Fibroblast of villous mesenchyme (primary cell): ENCODE measurements around the gene ESPN. TPM values are rescaled to one million over a fixed set of nuclear protein-coding genes. Genes with fewer than 3 reads are reported as not detected.
"Not testable (repeated sequence)": the region's sequence is repeated elsewhere in the genome, so short reads cannot be mapped to it uniquely, and the experiment has no call there.

Experiments used
- DNase-seq: peaks from one replicate; pipeline ENCODE4 v3.0.0-alpha.2; 2010; ENCODE audit warnings: low read depth
- H3K4me3 ChIP-seq: 2 replicates; pipeline ENCODE4 v1.5.1; 2011; ENCODE audit warnings: low read depth, mild to moderate bottlenecking, low read length
- total RNA-seq: library from RNA; depleted of rRNA; stranded (reverse); fragments of >200 nt; gene quantifications from 2 replicates; pipeline ENCODE4 v1.2.3, GENCODE V29; 2012
- TF ChIP-seq, protein P1 (sequence below): IDR thresholded peaks from 2 replicates; pipeline ENCODE4 v1.5.1; 2012; ENCODE audit warnings: low read depth, mild to moderate bottlenecking, low read length; ENCODE audit not compliant: insufficient read depth

Gene ESPN
- total RNA-seq, 1 donor = not detected

GRCh38 chr1:6440198-6441126 lies 15.9 kb downstream of the ESPN start:
- TF ChIP-seq, protein P1, sequence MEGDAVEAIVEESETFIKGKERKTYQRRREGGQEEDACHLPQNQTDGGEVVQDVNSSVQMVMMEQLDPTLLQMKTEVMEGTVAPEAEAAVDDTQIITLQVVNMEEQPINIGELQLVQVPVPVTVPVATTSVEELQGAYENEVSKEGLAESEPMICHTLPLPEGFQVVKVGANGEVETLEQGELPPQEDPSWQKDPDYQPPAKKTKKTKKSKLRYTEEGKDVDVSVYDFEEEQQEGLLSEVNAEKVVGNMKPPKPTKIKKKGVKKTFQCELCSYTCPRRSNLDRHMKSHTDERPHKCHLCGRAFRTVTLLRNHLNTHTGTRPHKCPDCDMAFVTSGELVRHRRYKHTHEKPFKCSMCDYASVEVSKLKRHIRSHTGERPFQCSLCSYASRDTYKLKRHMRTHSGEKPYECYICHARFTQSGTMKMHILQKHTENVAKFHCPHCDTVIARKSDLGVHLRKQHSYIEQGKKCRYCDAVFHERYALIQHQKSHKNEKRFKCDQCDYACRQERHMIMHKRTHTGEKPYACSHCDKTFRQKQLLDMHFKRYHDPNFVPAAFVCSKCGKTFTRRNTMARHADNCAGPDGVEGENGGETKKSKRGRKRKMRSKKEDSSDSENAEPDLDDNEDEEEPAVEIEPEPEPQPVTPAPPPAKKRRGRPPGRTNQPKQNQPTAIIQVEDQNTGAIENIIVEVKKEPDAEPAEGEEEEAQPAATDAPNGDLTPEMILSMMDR = peak; percentile 3
- DNase-seq = no peak
- H3K4me3 ChIP-seq = no peak overlapping the region

GRCh38 chr1:6441586-6441985 lies 17.0 kb downstream of the ESPN start:
- DNase-seq = no peak
- TF ChIP-seq, protein P1 = no peak
- H3K4me3 ChIP-seq = no peak overlapping the region

DNA sequence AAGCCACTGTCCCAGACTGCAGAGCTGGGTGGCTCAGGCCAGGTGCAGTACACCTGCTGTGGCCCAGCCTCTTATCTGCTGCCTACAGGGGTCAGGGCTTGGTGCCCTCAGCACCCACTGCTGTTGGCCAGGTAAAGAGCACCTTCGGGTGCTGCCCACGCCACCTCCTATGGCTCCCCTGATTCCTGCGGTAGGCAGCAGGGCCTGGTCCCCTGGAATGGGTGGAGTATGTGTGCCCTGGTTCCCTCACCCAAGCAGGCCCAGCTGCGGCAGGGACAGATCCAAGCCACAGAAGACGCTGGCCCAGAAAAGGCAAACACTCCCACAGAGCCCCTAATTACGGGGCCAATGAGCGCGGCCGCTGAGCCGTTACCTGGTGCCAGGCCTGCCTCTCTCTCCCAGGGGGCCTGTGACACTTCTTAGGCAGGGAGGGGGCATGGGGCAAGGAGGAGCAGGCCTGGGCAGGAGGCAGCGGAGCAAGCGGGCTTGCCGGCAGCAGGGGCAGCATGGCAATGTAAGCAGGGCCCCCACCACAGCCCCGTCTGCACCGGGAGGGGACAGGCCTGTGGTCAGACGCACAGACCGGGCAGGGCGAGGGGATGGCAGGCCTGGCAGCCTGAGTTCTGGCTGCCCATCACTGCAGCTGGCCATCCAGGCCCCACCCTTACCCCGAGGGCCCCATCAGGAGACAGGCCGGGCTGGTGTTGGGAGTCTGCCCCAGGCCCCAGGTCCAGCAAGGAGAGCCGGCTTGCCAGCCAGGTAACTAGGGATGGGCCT lies 19.0 kb downstream of the ESPN start:
- no peak for DNase-seq
- no peak overlapping the region for H3K4me3 ChIP-seq
- TF ChIP-seq, protein P1 = no peak

GRCh38 chr1:6444377-6444776 lies 19.8 kb downstream of the ESPN start:
- no peak overlapping the region for H3K4me3 ChIP-seq
- TF ChIP-seq, protein P1 = no peak
- DNase-seq = no peak

GRCh38 chr1:6445062-6445763 lies 20.6 kb downstream of the ESPN start:
- DNase-seq = no peak
- TF ChIP-seq, protein P1 = peak; percentile 59
- no peak overlapping the region for H3K4me3 ChIP-seq

DNA sequence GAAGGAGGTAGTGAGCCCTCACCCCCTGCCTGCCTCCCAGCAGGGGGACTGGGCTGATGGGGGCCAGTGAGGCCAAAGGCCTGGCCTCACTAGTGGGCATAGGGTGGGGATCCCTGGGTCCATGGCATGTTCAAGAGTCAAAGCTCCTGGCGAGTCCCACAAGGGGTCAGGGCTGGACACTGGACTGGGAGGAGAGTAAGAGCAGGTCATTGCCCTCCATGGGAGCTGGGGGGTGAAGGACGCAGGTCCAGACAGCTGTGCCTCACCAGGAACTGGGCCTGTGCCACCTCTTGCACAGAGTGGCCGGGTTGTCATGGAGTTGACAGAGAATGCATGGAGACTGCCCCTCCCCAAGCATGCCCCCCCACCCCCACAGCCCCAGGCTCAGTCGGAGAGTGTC lies 21.4 kb downstream of the ESPN start:
- H3K4me3 ChIP-seq, DNase-seq: not testable (repeated sequence)

GRCh38 chr1:6446665-6447015 lies 22.1 kb downstream of the ESPN start:
- TF ChIP-seq, protein P1 = no peak
- H3K4me3 ChIP-seq = no peak overlapping the region
- DNase-seq = no peak
